GM12872 (cell line): Measurements from ENCODE around the gene NEAT1.
A peak's percentile ranks its signal among the peaks of the same experiment; 100 is the strongest.

Experiments
- CTCF ChIP-seq: IDR thresholded peaks from 3 replicates; pipeline ENCODE4 v1.5.1; 2011; ENCODE audit warnings: low read depth, mild to moderate bottlenecking, low read length, moderate library complexity; ENCODE audit not compliant: insufficient read depth

NEAT1 gene

GRCh38 chr11:65412271-65413076 is 10.1 kb upstream of the NEAT1 start:
- no peak for TF ChIP-seq CTCF

- TF ChIP-seq CTCF, result no peak
Observed at GRCh38 chr11:65414776-65415498, 7.7 kb upstream of the NEAT1 start.

GRCh38 chr11:65415499-65416340 is 6.9 kb upstream of the NEAT1 start:
- no peak for TF ChIP-seq CTCF

DNA sequence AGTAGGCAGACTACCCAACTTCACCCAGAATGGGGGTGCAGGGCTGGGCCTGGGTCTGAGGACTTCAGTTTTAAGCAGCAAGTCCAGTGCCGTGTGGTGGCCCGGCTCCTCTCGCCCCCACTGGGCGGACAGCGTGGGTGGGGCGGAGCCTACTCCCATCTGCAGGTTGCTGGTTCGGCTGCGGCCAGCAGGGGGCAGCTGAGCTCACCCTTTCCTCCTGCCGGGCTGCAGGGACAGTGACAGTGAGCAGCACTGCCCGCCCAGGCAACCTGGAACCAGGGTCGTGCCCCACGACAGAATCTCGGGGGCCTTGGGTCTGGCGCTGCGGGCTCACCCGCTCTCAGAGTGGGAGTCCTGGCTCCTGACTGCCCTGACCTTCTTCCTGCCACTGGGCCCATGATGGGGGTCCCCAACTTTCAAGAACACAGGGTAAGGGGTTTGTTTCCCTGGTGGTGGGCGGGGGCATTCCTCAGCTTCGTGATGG is 6.2 kb upstream of the NEAT1 start:
- TF ChIP-seq CTCF, result peak; percentile 95

- no peak for TF ChIP-seq CTCF
Observed at GRCh38 chr11:65416841-65417701, 5.5 kb upstream of the NEAT1 start.

DNA sequence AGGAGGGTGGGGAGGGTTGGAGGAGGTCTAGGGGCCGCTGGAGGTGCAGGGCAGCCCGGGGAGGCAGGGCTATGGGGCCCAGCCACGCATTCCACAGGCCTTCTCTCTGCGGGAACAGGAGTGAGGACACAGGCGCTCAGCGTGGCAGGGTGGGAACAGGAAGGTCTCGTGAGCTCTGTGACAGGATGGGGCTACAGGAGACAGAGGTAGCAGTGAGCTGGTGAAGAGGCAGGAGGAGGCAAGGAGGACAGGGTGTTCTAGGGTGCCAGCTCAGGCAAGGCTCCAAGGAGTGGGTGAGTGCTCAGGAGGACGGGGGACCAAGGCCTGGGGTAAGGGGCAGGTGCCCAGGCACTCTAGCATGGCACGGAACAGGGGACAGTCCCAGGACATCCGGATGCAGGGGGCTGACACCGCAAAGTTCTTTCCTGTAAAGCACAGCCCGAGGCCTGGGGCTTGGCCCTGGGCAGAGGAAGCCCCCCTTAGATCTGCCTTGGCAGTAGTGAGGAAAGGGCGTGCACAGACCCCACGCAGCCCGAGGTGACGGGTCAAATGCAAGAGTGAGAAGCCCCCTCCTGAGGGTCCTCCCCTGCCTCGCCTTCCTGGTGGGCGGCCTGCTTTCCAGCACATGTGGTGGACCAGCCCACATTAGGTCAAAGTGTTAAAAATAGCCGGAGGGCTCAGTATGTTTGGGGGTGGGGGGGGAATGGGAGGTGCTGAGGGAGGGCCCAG is 4.7 kb upstream of the NEAT1 start:
- TF ChIP-seq CTCF, result no peak
